ENCODE results near the gene SYAP1. TPM values are rescaled to one million over a fixed set of nuclear protein-coding genes. Genes with fewer than 3 reads are reported as not detected.
"Not testable (repeated sequence)": the region's sequence is repeated elsewhere in the genome, so short reads cannot be mapped to it uniquely, and the experiment has no call there.

SYAP1 gene
- total RNA-seq, 3 donors from 2014 or later: 35.0 to 53.4 (median 46.9) TPM

DNA sequence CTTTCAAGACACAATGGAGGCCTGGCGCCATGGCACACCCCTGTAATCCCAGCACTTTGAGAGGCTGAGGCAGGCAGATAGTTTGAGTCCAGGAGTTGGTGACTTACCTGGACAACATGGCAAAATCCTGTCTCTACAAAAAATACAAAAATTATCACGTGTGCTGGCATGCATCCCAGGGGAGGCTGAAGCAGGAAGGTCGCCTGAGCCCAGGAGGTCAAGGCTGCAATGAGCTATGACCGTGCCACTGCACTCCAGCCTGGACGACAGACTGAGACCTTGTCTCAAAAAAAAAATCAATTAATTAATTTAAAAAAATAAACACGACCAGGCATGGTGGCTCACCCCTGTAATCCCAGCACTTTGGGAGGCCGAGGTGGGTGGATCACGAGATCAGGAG lies 4.9 kb upstream of the SYAP1 start:
- Histone ChIP-seq H3K36me3 (ENCODE audit: low read depth) (no peaks in the 10 kb centered on the region), H3K9me3 (no peaks in the 10 kb centered on the region), H3K4me1 (ENCODE audit: low read depth) (no peaks in the 10 kb centered on the region), H3K4me3 (no peak overlapping the region)
- DNase-seq: no peak
- intact Hi-C loops (cut with DNase I, micrococcal nuclease): no loop called here
- TF ChIP-seq, protein P1, sequence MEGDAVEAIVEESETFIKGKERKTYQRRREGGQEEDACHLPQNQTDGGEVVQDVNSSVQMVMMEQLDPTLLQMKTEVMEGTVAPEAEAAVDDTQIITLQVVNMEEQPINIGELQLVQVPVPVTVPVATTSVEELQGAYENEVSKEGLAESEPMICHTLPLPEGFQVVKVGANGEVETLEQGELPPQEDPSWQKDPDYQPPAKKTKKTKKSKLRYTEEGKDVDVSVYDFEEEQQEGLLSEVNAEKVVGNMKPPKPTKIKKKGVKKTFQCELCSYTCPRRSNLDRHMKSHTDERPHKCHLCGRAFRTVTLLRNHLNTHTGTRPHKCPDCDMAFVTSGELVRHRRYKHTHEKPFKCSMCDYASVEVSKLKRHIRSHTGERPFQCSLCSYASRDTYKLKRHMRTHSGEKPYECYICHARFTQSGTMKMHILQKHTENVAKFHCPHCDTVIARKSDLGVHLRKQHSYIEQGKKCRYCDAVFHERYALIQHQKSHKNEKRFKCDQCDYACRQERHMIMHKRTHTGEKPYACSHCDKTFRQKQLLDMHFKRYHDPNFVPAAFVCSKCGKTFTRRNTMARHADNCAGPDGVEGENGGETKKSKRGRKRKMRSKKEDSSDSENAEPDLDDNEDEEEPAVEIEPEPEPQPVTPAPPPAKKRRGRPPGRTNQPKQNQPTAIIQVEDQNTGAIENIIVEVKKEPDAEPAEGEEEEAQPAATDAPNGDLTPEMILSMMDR (IDR thresholded peaks at IDR 0.05): no peak
- ATAC-seq: no peak

DNA sequence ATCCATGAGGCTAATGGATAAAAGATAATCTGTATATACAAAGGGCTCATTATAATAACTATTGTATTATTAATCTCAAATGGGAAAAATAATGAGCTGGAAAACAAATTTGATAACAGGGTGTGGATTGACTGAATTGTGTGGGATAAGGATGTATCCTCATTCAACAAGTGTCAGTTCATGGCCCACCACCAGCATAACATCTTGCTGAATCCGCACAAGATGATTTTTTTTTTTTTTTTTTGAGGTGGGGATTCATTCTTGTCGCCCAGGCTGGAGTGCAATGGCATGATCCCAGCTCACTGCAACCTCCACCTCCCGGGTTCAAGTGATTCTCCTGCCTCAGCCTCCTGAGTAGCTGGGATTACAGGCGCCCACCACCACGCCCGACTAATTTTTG lies 3.8 kb upstream of the SYAP1 start:
- H3K36me3 ChIP-seq (ENCODE audit: low read depth); DNase-seq; ATAC-seq; H3K4me1 ChIP-seq (ENCODE audit: low read depth); intact Hi-C loops (cut with DNase I, micrococcal nuclease); H3K4me3 ChIP-seq; H3K9me3 ChIP-seq: not testable (repeated sequence)

GRCh38 chrX:16716451-16716850 lies 3.0 kb upstream of the SYAP1 start:
- DNase-seq; intact Hi-C loops (cut with DNase I, micrococcal nuclease); H3K4me1 ChIP-seq (ENCODE audit: low read depth); H3K36me3 ChIP-seq (ENCODE audit: low read depth); H3K4me3 ChIP-seq; H3K9me3 ChIP-seq; ATAC-seq: not testable (repeated sequence)

DNA sequence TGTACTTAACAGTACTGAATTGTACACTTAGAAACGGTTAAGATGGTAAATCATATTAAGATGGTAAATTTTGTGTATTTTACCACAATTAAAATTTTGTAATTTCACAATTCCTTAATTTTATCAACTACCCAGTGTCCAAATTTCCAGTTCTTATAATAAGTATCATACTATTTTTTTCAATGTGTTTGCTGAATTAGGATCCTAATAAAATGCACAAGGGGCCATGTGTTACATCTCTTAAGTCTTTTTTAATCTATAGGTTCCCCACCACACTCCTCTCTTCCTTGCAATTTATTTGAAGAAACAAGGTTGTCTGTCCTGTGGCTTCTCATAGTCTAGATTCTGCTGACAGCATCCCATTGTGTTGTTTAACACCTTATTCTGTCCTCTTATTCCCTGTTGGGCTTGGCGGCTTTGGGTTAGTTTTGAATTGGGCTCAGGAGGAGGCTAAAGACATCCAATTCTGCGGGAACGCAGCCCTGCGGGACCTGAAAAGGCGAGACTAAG lies 533 bp upstream of the SYAP1 start:
- Histone ChIP-seq H3K9me3 (no peaks in the 10 kb centered on the region), H3K4me3 (peak overlapping the region; percentile 30), H3K4me1 (ENCODE audit: low read depth) (peaks cover 4% of the 10 kb centered on the region), H3K36me3 (ENCODE audit: low read depth) (no peaks in the 10 kb centered on the region)
- TF ChIP-seq, protein P1 (IDR thresholded peaks at IDR 0.05): no peak
- ATAC-seq (no peak), DNase-seq (no peak)
- intact Hi-C loops (cut with DNase I, micrococcal nuclease): no loop called here

GRCh38 chrX:16722481-16722880 lies 3.1 kb downstream of the SYAP1 start:
- DNase-seq: no peak
- H3K4me1 ChIP-seq (ENCODE audit: low read depth): peaks cover 14% of the 10 kb centered on the region
- no peaks in the 10 kb centered on the region for H3K9me3 ChIP-seq
- ATAC-seq: no peak
- no peaks in the 10 kb centered on the region for H3K36me3 ChIP-seq (ENCODE audit: low read depth)
- H3K4me3 ChIP-seq: no peak overlapping the region
- intact Hi-C loops (cut with DNase I, micrococcal nuclease): no loop called here
- TF ChIP-seq, protein P1 (IDR thresholded peaks at IDR 0.05): no peak

GRCh38 chrX:16725072-16725471 lies 5.7 kb downstream of the SYAP1 start:
- intact Hi-C loops (cut with DNase I, micrococcal nuclease): no loop called here
- TF ChIP-seq, protein P1 (IDR thresholded peaks at IDR 0.05): no peak
- Histone ChIP-seq H3K9me3 (no peaks in the 10 kb centered on the region), H3K4me3 (no peak overlapping the region), H3K36me3 (ENCODE audit: low read depth) (no peaks in the 10 kb centered on the region), H3K4me1 (ENCODE audit: low read depth) (peaks cover 14% of the 10 kb centered on the region)
- ATAC-seq (peak; percentile 77), DNase-seq (no peak)

GRCh38 chrX:16726347-16726988 lies 7.1 kb downstream of the SYAP1 start:
- intact Hi-C loops (cut with DNase I, micrococcal nuclease): not testable (repeated sequence)

More at GRCh38 chrX:16726347-16726988, 7.1 kb downstream of the SYAP1 start:
- H3K36me3 ChIP-seq (ENCODE audit: low read depth); H3K9me3 ChIP-seq; H3K4me3 ChIP-seq; DNase-seq: not testable (repeated sequence)
- peaks cover 10% of the 10 kb centered on the region for H3K4me1 ChIP-seq (ENCODE audit: low read depth)
- ATAC-seq: peak; percentile 42

Measured in mucosa of descending colon (tissue), 3 donors.